Measurements from ENCODE around the gene MXI1.

GRCh38 chr10:110244550-110244949 lies 37.1 kb downstream of the MXI1 start:
- no peak for TF ChIP-seq YY1 (IDR thresholded peaks at IDR 0.05; ENCODE audit: insufficient read depth, insufficient read length)
- no peak for TF ChIP-seq SUZ12 (IDR thresholded peaks at IDR 0.05; ENCODE audit: extremely low read depth, insufficient read depth, insufficient read length)
- TF ChIP-seq ZNF274 (IDR thresholded peaks at IDR 0.05; ENCODE audit: low read depth, low read length), result no peak

Data from NT2/D1 (cell line).